ENCODE measurements around the gene CCDC7.
"Not testable (repeated sequence)": the region's sequence is repeated elsewhere in the genome, so short reads cannot be mapped to it uniquely, and the experiment has no call there.

The CCDC7 gene

GRCh38 chr10:32865170-32865569, 419.2 kb downstream of the CCDC7 start:
- in situ Hi-C loops (cut with MboI; ENCODE audit: low sequenced_read_pairs): no loop called here

- in situ Hi-C loops (cut with MboI; ENCODE audit: low sequenced_read_pairs): no loop called here
These were observed 432.0 kb downstream of the CCDC7 start for GRCh38 chr10:32877915-32878314.

GRCh38 chr10:32878646-32879045, 432.7 kb downstream of the CCDC7 start:
- in situ Hi-C loops (cut with MboI; ENCODE audit: low sequenced_read_pairs): no loop called here

- in situ Hi-C loops (cut with MboI; ENCODE audit: low sequenced_read_pairs): no loop called here
These were observed 436.1 kb downstream of the CCDC7 start for GRCh38 chr10:32882076-32882475.

- in situ Hi-C loops (cut with MboI; ENCODE audit: low sequenced_read_pairs): no loop called here
These were observed 441.5 kb downstream of the CCDC7 start for GRCh38 chr10:32887481-32887880.

- in situ Hi-C loops (cut with MboI; ENCODE audit: low sequenced_read_pairs): no loop called here
These were observed 442.4 kb downstream of the CCDC7 start for GRCh38 chr10:32888161-32888927.

- in situ Hi-C loops (cut with MboI; ENCODE audit: low sequenced_read_pairs): no loop called here
These were observed 443.8 kb downstream of the CCDC7 start for GRCh38 chr10:32889631-32890212.

GRCh38 chr10:32890444-32890843, 444.5 kb downstream of the CCDC7 start:
- in situ Hi-C loops (cut with MboI; ENCODE audit: low sequenced_read_pairs): no loop called here

- in situ Hi-C loops (cut with MboI; ENCODE audit: low sequenced_read_pairs): no loop called here
These were observed 445.3 kb downstream of the CCDC7 start for GRCh38 chr10:32891261-32891660.

- in situ Hi-C loops (cut with MboI; ENCODE audit: low sequenced_read_pairs): no loop called here
These were observed 447.5 kb downstream of the CCDC7 start for GRCh38 chr10:32893434-32893833.

GRCh38 chr10:32893916-32894664, 448.1 kb downstream of the CCDC7 start:
- in situ Hi-C loops (cut with MboI; ENCODE audit: low sequenced_read_pairs): no loop called here

- in situ Hi-C loops (cut with MboI; ENCODE audit: low sequenced_read_pairs): not testable (repeated sequence)
These were observed 449.4 kb downstream of the CCDC7 start for GRCh38 chr10:32895200-32895968.

GRCh38 chr10:32901815-32902214, 455.9 kb downstream of the CCDC7 start:
- in situ Hi-C loops (cut with MboI; ENCODE audit: low sequenced_read_pairs): no loop called here

- in situ Hi-C loops (cut with MboI; ENCODE audit: low sequenced_read_pairs): no loop called here
These were observed 459.5 kb downstream of the CCDC7 start for GRCh38 chr10:32905466-32905865.

- in situ Hi-C loops (cut with MboI; ENCODE audit: low sequenced_read_pairs): no loop called here
These were observed 460.7 kb downstream of the CCDC7 start for GRCh38 chr10:32906595-32906994.

- in situ Hi-C loops (cut with MboI; ENCODE audit: low sequenced_read_pairs): no loop called here
These were observed 463.5 kb downstream of the CCDC7 start for GRCh38 chr10:32909456-32909855.

GRCh38 chr10:32909970-32910369, 464.0 kb downstream of the CCDC7 start:
- in situ Hi-C loops (cut with MboI; ENCODE audit: low sequenced_read_pairs): not testable (repeated sequence)

- in situ Hi-C loops (cut with MboI; ENCODE audit: low sequenced_read_pairs): no loop called here
These were observed 465.5 kb downstream of the CCDC7 start for GRCh38 chr10:32911285-32912016.

GRCh38 chr10:32917817-32918216, 471.9 kb downstream of the CCDC7 start:
- in situ Hi-C loops (cut with MboI; ENCODE audit: low sequenced_read_pairs): not testable (repeated sequence)

GRCh38 chr10:32922170-32922569, 476.2 kb downstream of the CCDC7 start:
- in situ Hi-C loops (cut with MboI; ENCODE audit: low sequenced_read_pairs): no loop called here

Data from HL-60/S4 treated with retinoic acid at 250 ng/mL for 4 days and 3 days (cell line).